DOHH2 (cell line): ENCODE results near the gene ETFRF1.

Experiments used
- H3F3A ChIP-seq: fragments of 200-600 bp; sonication (generic), shearing (Covaris generic); 2 replicates; pipeline ENCODE4 v1.6.0; 2016; ENCODE audit warnings: antibody characterized with exemption, mild to moderate bottlenecking; ENCODE audit not compliant: control insufficient read depth, insufficient read depth
- H3K27ac ChIP-seq: fragments of 200-600 bp; sonication (generic); 2 replicates; pipeline ENCODE4 v1.5.1; 2014; ENCODE audit warnings: low read depth, mild to moderate bottlenecking, low read length, moderate library complexity
- H3K27me3 ChIP-seq: fragments of 200-600 bp; sonication (generic); 2 replicates; pipeline ENCODE4 v1.6.1; 2014; ENCODE audit warnings: mild to moderate bottlenecking, low read length, mixed read lengths; ENCODE audit not compliant: control insufficient read depth
- H3K36me3 ChIP-seq: fragments of 200-600 bp; sonication (generic); 2 replicates; pipeline ENCODE4 v1.6.1; 2014; ENCODE audit warnings: mild to moderate bottlenecking, low read length, moderate library complexity, mixed read lengths; ENCODE audit not compliant: control insufficient read depth
- H3K4me1 ChIP-seq: fragments of 200-600 bp; sonication (generic); 2 replicates; pipeline ENCODE4 v1.6.1; 2014; ENCODE audit warnings: mild to moderate bottlenecking, low read length, mixed read lengths; ENCODE audit not compliant: control insufficient read depth
- H3K4me2 ChIP-seq: fragments of 200-600 bp; sonication (generic); 2 replicates; pipeline ENCODE4 v1.6.0; 2014; ENCODE audit warnings: mild to moderate bottlenecking, low read length, moderate library complexity
- H3K4me3 ChIP-seq: fragments of 200-600 bp; sonication (generic); 2 replicates; pipeline ENCODE4 v1.5.1; 2014; ENCODE audit warnings: mild to moderate bottlenecking, low read length, mixed read lengths
- H3K79me2 ChIP-seq: fragments of 200-600 bp; sonication (generic); 2 replicates; pipeline ENCODE4 v1.6.1; 2014; ENCODE audit warnings: mild to moderate bottlenecking, low read length, mixed read lengths; ENCODE audit not compliant: control insufficient read depth
- H3K9me2 ChIP-seq: fragments of 200-600 bp; sonication (generic); replicated peaks from 2 replicates; pipeline ENCODE4 v1.6.1; 2014; ENCODE audit warnings: mild to moderate bottlenecking, low read length, mixed read lengths; ENCODE audit not compliant: control insufficient read depth
- H3K9me3 ChIP-seq: fragments of 200-600 bp; sonication (generic); 2 replicates; pipeline ENCODE4 v1.6.1; 2014; ENCODE audit warnings: antibody characterized with exemption, low read length, mixed read lengths; ENCODE audit not compliant: control insufficient read depth, insufficient read depth
- H4K20me1 ChIP-seq: fragments of 200-600 bp; sonication (generic); 2 replicates; pipeline ENCODE4 v1.6.0; 2014; ENCODE audit warnings: low read depth, mild to moderate bottlenecking, antibody characterized with exemption, low read length, moderate library complexity; ENCODE audit not compliant: control insufficient read depth, insufficient read depth
- CTCF ChIP-seq: fragments of 200-600 bp; sonication (generic); IDR thresholded peaks from one replicate; pipeline ENCODE4 v1.5.1; 2014; ENCODE audit warnings: antibody characterized with exemption, mild to moderate bottlenecking, low read depth, low read length; ENCODE audit not compliant: poor library complexity, severe bottlenecking
- EZH2phosphoT487 ChIP-seq: fragments of 200-600 bp; sonication (generic); IDR thresholded peaks from 2 replicates; pipeline ENCODE4 v1.6.1; 2017; ENCODE audit warnings: borderline replicate concordance, mild to moderate bottlenecking, antibody characterized with exemption, low read length, moderate library complexity, mixed read lengths

The ETFRF1 gene

DNA sequence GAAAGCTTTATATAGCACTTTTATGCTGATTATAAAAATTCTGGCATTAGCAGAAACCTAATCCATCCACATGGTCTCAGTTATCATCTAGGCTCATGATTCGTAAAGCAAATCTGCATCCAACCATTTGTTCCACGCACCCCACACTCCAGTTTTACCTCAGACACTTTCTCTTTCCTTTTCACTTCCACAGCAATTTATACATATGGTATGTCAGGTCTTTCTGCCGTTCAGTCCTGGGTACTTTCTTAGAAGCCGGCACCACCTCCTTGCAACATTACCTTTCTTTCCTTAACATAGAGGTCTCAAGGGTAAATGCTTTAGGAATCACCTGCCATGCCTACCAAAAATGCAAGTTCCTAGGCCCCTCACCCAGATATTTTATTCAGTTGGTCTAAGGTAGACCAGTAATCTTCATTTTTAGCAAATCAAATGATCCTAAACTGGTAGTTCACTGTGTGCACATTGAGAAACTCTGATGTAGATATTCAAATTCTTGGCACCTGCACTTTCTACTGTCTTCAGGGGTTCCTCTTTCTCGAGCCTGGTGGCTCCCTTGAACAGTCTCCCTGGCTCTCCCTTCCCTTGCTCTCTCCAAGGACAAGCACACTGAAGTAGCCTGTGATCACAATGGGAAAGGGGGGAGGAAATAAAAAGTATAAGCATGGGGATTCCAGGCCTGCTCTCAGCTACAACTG is 58.5 kb downstream of the ETFRF1 start:
- peak overlapping the region; percentile 49 for H3K4me3 ChIP-seq
- no peaks in the 10 kb centered on the region for H3K9me3 ChIP-seq
- H3K79me2 ChIP-seq = peaks cover 17% of the 10 kb centered on the region
- TF ChIP-seq CTCF (no peak), EZH2phosphoT487 (no peak)
- peak overlapping the region; percentile 16 for H3K27ac ChIP-seq
- peaks cover 2% of the 10 kb centered on the region for H3K36me3 ChIP-seq
- H3K4me2 ChIP-seq = peak overlapping the region; percentile 57
- H3F3A ChIP-seq = peaks cover 3% of the 10 kb centered on the region
- H4K20me1 ChIP-seq = no peaks in the 10 kb centered on the region
- H3K27me3 ChIP-seq = no peaks in the 10 kb centered on the region
- no peaks in the 10 kb centered on the region for H3K9me2 ChIP-seq
- peaks cover 41% of the 10 kb centered on the region for H3K4me1 ChIP-seq

GRCh38 chr12:25254271-25254880 is 59.3 kb downstream of the ETFRF1 start:
- peaks cover 3% of the 10 kb centered on the region for H3F3A ChIP-seq
- H3K4me2 ChIP-seq = no peak overlapping the region
- peaks cover 36% of the 10 kb centered on the region for H3K4me1 ChIP-seq

More at GRCh38 chr12:25254271-25254880, 59.3 kb downstream of the ETFRF1 start:
- no peak for TF ChIP-seq CTCF
- no peak for TF ChIP-seq EZH2phosphoT487
- H3K27me3 ChIP-seq = no peaks in the 10 kb centered on the region
- no peaks in the 10 kb centered on the region for H4K20me1 ChIP-seq
- H3K27ac ChIP-seq = no peak overlapping the region
- H3K4me3 ChIP-seq = no peak overlapping the region
- no peaks in the 10 kb centered on the region for H3K9me2 ChIP-seq
- no peaks in the 10 kb centered on the region; the same call in 1 of the 2 replicates for H3K36me3 ChIP-seq
- H3K79me2 ChIP-seq = peaks cover 9% of the 10 kb centered on the region
- no peaks in the 10 kb centered on the region for H3K9me3 ChIP-seq
